BLaER1 (cell line): ENCODE data around the gene EDC3.
"Not testable (repeated sequence)": the region's sequence is repeated elsewhere in the genome, so short reads cannot be mapped to it uniquely, and the experiment has no call there.

Experiments
- H3K27ac ChIP-seq: shearing (Covaris generic); formaldehyde crosslinking; 2 replicates; pipeline ENCODE4 v1.8.1; 2022
- H3K27me3 ChIP-seq: shearing (Covaris generic); formaldehyde crosslinking; 2 replicates; pipeline ENCODE4 v1.8.1; 2022
- H3K36me3 ChIP-seq: shearing (Covaris generic); formaldehyde crosslinking; 2 replicates; pipeline ENCODE4 v1.8.1; 2022
- H3K4me1 ChIP-seq: shearing (Covaris generic); formaldehyde crosslinking; 2 replicates; pipeline ENCODE4 v1.8.1; 2022
- H3K4me2 ChIP-seq: shearing (Covaris generic); formaldehyde crosslinking; 2 replicates; pipeline ENCODE4 v1.8.1; 2022
- H3K4me3 ChIP-seq: shearing (Covaris generic); formaldehyde crosslinking; 2 replicates; pipeline ENCODE4 v1.8.1; 2022
- H3K9ac ChIP-seq: shearing (Covaris generic); formaldehyde crosslinking; 2 replicates; pipeline ENCODE4 v1.8.1; 2022
- H3K9me3 ChIP-seq: shearing (Covaris generic); formaldehyde crosslinking; 2 replicates; pipeline ENCODE4 v1.8.1; 2022
- H4K20me1 ChIP-seq: shearing (Covaris generic); formaldehyde crosslinking; 2 replicates; pipeline ENCODE4 v1.8.1; 2022
- Cebpa-rat ChIP-seq: shearing (Covaris generic); IDR thresholded peaks from 2 replicates; pipeline ENCODE4 v1.8.1; 2022

Gene EDC3

DNA sequence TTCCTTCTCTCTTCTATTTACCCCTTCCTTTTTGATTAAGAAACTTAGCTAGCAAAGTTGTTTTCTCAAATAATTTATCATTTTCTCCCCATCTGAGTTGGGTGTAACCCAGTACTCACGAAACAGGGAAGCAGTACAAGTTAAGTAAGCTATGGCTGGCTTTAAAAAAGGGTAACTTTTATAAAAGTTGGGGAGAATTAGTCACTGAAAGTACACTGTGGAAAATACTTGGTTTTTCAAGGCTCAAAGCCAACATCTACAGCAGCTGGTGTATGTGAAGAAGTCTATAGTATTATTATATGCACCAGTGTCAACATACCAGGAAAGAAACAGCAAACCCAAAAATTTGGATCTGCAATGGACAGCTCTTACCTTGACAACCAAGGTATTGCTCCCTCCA lies 54.7 kb downstream of the EDC3 start:
- H3K4me2 ChIP-seq, result no peak overlapping the region
- no peak for TF ChIP-seq Cebpa-rat
- H3K4me1 ChIP-seq, result no peaks in the 10 kb centered on the region
- no peak overlapping the region for H3K27ac ChIP-seq
- no peak overlapping the region for H3K4me3 ChIP-seq
- H4K20me1 ChIP-seq, result peaks cover 95% of the 10 kb centered on the region
- peaks cover 86% of the 10 kb centered on the region for H3K36me3 ChIP-seq
- H3K9me3 ChIP-seq, result no peaks in the 10 kb centered on the region
- H3K9ac ChIP-seq, result no peak overlapping the region
- H3K27me3 ChIP-seq, result no peaks in the 10 kb centered on the region

DNA sequence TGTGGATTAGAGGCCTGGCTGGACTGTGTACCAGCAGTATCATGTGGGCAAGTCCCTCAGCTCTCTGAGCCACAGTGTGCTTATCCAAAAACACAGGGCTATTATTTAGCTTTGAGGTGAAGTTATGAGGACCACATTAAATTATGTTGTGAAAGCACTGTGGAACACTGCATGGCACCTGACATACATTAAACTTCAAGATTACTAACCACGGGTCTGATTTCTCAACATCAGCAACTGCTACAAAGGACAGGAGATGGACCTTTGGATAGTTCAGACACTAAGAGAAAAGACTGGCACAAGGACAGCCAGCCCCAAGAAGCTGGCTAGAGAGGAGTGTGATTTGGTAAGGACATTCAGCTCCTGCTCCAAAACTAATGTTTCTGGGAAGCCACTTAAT lies 58.8 kb downstream of the EDC3 start:
- no peaks in the 10 kb centered on the region for H3K27me3 ChIP-seq
- peaks cover 100% of the 10 kb centered on the region for H3K36me3 ChIP-seq
- TF ChIP-seq Cebpa-rat, result no peak
- no peaks in the 10 kb centered on the region for H3K4me1 ChIP-seq
- H3K4me2 ChIP-seq, result no peak overlapping the region
- H3K4me3 ChIP-seq, result no peak overlapping the region
- H3K27ac ChIP-seq, result no peak overlapping the region
- no peak overlapping the region for H3K9ac ChIP-seq
- no peaks in the 10 kb centered on the region for H3K9me3 ChIP-seq
- peaks cover 95% of the 10 kb centered on the region for H4K20me1 ChIP-seq

- peaks cover 99% of the 10 kb centered on the region for H3K36me3 ChIP-seq
These were observed 60.6 kb downstream of the EDC3 start for GRCh38 chr15:74635228-74635627.

DNA sequence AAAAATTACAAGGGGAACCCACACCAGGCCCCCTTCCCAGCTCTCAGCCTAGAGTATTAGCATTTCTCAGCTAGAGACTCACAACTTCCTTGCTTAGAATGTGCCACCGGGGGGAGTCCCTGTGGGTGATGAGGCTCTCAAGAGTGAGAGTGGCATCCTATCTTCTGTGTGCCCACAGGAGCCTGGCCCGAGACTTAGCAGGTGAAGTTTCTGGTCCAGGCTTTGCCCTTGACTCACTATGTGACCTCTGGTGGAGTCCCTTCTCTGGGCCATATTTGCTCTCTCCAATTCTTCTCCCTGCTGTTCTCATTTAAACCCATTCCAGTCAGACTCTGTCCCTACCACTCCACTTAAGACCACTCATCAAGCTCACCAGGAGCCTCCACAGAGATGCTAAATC lies 62.0 kb downstream of the EDC3 start:
- H3K9me3 ChIP-seq, result no peaks in the 10 kb centered on the region
- no peaks in the 10 kb centered on the region for H3K27me3 ChIP-seq
- H3K4me1 ChIP-seq, result peaks cover 31% of the 10 kb centered on the region
- no peak overlapping the region for H3K9ac ChIP-seq
- H3K27ac ChIP-seq, result no peak overlapping the region
- no peak overlapping the region for H3K4me3 ChIP-seq
- peaks cover 95% of the 10 kb centered on the region for H4K20me1 ChIP-seq
- no peak overlapping the region for H3K4me2 ChIP-seq
- TF ChIP-seq Cebpa-rat, result no peak
- peaks cover 99% of the 10 kb centered on the region for H3K36me3 ChIP-seq

More at GRCh38 chr15:74635228-74635627, 60.6 kb downstream of the EDC3 start:
- Histone ChIP-seq H4K20me1 (peaks cover 95% of the 10 kb centered on the region), H3K4me1 (peaks cover 16% of the 10 kb centered on the region), H3K27me3 (no peaks in the 10 kb centered on the region), H3K27ac (no peak overlapping the region), H3K9me3 (no peaks in the 10 kb centered on the region), H3K4me3 (no peak overlapping the region), H3K4me2 (no peak overlapping the region), H3K9ac (no peak overlapping the region)
- no peak for TF ChIP-seq Cebpa-rat

DNA sequence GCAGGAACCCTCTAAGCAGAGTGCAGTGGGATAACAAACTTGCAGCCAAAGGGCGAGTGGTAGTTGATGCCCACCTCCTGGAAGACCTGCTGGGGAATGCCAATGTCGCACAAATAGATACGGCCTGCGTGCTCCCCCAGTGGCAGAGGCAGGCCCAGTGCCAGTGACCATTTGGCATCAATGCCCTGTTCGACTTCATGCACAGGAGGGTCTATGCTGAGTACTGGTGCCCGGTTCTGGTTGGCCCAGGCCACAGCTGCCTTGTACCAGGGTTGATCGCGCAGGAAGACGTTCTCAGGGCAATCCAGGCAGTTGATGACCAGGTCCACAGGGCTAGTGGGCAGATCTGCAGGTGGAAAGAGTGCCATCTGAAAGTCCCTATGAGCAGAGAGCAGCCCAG lies 63.2 kb downstream of the EDC3 start:
- Histone ChIP-seq H3K9ac (no peak overlapping the region), H3K27ac (no peak overlapping the region), H3K27me3 (no peaks in the 10 kb centered on the region), H3K9me3 (no peaks in the 10 kb centered on the region), H3K4me2 (no peak overlapping the region), H3K4me3 (no peak overlapping the region), H4K20me1 (peaks cover 99% of the 10 kb centered on the region), H3K36me3 (peaks cover 99% of the 10 kb centered on the region), H3K4me1 (peaks cover 39% of the 10 kb centered on the region)
- TF ChIP-seq Cebpa-rat, result no peak

DNA sequence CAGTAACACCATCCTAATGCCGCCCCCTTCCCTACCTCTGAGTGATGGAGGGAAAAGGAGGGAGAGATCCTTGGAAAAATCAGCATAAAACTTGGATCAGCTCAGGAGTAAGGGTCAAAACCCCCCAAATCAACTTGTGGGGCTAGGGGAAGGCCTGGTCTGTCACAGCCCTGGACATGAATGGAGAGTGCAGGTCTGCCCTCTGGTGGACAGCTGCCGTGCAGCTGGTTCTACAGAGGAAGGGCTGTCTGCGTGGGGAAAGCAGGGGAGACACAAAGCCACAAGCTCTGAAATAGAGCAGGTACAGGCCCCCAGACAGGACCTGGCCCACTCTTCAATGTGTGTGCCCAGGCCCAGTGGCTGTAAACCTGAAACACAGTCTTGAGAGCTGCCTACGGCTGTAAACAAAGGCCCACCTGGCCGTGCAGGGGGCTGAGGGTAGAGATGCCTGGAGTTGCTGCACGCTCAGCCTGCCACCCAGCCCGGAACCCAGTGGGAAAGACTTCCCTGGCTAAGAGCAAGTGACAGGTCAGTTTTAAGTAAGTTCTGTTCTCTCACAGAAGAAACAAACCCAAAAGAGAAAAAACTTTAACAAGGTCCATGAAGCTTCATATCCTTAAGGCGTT lies 63.8 kb downstream of the EDC3 start:
- H3K36me3 ChIP-seq, result peaks cover 99% of the 10 kb centered on the region
- H4K20me1 ChIP-seq, result peaks cover 99% of the 10 kb centered on the region

DNA sequence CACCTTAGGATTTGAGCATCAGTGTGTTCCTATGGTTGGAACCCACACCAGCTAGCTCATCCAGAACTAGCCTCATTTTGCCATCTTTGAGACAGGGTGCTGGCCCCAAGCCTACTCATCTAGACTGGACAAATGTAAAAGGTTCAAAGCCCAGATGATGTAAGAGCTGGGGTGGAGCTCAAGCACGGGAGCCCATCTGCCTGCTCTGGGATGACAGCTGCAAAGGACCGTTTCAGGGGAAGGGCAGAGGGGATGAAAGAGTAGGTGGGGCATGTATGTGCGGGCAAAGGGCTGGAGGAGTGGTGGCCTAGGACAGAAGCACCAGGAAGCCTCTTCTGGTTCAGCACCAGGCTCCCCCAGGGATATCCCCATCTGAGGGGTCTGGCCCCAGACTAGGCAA lies 64.4 kb downstream of the EDC3 start:
- H3K4me1 ChIP-seq, result peaks cover 39% of the 10 kb centered on the region
- H3K27ac ChIP-seq, result no peak overlapping the region
- H3K36me3 ChIP-seq, result peaks cover 99% of the 10 kb centered on the region
- no peaks in the 10 kb centered on the region for H3K27me3 ChIP-seq
- no peak overlapping the region for H3K4me2 ChIP-seq
- TF ChIP-seq Cebpa-rat, result no peak
- H3K9me3 ChIP-seq, result no peaks in the 10 kb centered on the region
- peak overlapping the region; percentile 51; the same call in 1 of the 2 replicates for H3K9ac ChIP-seq
- H4K20me1 ChIP-seq, result peaks cover 99% of the 10 kb centered on the region
- H3K4me3 ChIP-seq, result no peak overlapping the region

More for the DNA sequence above, 63.8 kb downstream of the EDC3 start:
- H3K9ac ChIP-seq, result no peak overlapping the region
- no peak overlapping the region for H3K4me3 ChIP-seq
- no peaks in the 10 kb centered on the region for H3K27me3 ChIP-seq
- TF ChIP-seq Cebpa-rat, result no peak
- peaks cover 39% of the 10 kb centered on the region for H3K4me1 ChIP-seq
- H3K4me2 ChIP-seq, result no peak overlapping the region
- H3K27ac ChIP-seq, result no peak overlapping the region
- H3K9me3 ChIP-seq, result no peaks in the 10 kb centered on the region

DNA sequence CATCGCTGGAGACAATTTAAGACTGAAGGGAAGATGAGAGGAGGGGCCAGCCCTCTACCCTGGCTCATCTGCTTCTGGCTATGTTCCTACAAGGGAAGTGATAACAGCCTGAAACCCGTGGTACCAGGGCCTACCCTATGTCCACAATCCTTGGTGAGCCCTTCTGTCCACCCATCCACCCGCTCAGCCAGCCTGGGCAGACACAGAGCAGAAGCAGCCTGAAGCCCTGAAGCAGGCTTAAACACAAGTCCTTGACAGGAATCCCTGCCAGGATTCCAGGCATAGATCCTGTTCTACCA lies 64.8 kb downstream of the EDC3 start:
- Histone ChIP-seq H3K9ac (peak overlapping the region; percentile 51; the same call in 1 of the 2 replicates), H3K4me2 (peak overlapping the region; percentile 64), H3K4me1 (peaks cover 39% of the 10 kb centered on the region)

DNA sequence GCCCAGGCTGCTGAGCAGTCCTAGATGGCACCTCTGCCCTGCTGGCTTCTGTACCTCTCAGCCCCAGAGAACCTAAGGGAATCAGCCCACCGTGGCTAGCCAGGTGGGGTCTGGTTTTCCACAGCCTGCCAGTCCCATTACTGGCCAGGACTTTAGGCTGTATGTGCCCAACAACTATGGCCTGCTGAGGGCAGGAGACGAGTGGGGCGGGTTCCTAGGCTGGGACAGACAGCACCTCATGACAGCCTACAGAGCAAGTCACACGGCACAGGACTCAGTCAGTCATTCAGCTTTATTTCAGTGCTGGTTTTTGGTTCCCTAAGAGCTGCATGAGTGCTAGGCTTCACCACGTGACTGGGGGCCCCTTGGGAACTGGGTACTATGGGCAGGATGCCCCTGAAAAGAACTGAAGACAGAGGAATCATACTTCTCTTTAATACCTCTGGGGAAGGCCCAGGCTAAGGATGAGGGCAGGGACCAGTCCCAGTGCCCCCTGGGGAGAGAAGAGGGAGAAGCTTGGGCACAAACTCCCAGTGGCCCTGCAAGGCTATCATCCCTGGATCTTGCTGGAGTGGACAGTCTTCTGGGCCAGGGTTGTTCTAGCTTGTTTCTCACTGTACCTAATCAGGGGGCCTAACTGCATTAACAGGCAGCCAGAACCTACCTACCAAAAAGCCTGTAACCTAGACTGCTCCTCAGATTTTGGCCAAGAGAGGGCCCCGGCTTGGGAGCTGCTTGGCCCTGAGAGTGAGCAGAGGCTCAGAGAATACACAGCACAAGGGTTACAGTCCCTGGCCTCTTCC lies 65.3 kb downstream of the EDC3 start:
- peaks cover 39% of the 10 kb centered on the region for H3K4me1 ChIP-seq
- no peaks in the 10 kb centered on the region for H3K9me3 ChIP-seq
- peaks cover 99% of the 10 kb centered on the region for H4K20me1 ChIP-seq
- H3K9ac ChIP-seq, result peak overlapping the region; percentile 51
- H3K27ac ChIP-seq, result peak overlapping the region; percentile 53; the same call in 1 of the 2 replicates
- peak overlapping the region; percentile 64 for H3K4me2 ChIP-seq
- peaks cover 99% of the 10 kb centered on the region for H3K36me3 ChIP-seq
- TF ChIP-seq Cebpa-rat, result no peak
- no peak overlapping the region for H3K4me3 ChIP-seq
- no peaks in the 10 kb centered on the region for H3K27me3 ChIP-seq

More for the DNA sequence above, 64.8 kb downstream of the EDC3 start:
- H3K27me3 ChIP-seq, result no peaks in the 10 kb centered on the region
- H3K4me3 ChIP-seq, result no peak overlapping the region
- peak overlapping the region; percentile 33; the same call in 1 of the 2 replicates for H3K27ac ChIP-seq
- TF ChIP-seq Cebpa-rat, result no peak
- peaks cover 99% of the 10 kb centered on the region for H4K20me1 ChIP-seq
- H3K9me3 ChIP-seq, result no peaks in the 10 kb centered on the region
- H3K36me3 ChIP-seq, result peaks cover 99% of the 10 kb centered on the region

- peak overlapping the region; percentile 53; the same call in 1 of the 2 replicates for H3K27ac ChIP-seq
- not testable (repeated sequence) for H3K9me3 ChIP-seq, H3K27me3 ChIP-seq, H3K4me3 ChIP-seq
- H3K9ac ChIP-seq, result peak overlapping the region; percentile 51
- H4K20me1 ChIP-seq, result peaks cover 100% of the 10 kb centered on the region
- peak overlapping the region; percentile 64 for H3K4me2 ChIP-seq
- peaks cover 99% of the 10 kb centered on the region for H3K36me3 ChIP-seq
- peaks cover 39% of the 10 kb centered on the region for H3K4me1 ChIP-seq
These were observed 66.1 kb downstream of the EDC3 start for GRCh38 chr15:74629696-74630095.
